Ishikawa (cell line): ENCODE measurements around the gene KRTAP10-7.

Source experiments
- EGR1 ChIP-seq: IDR thresholded peaks from 2 replicates; pipeline ENCODE4 v1.6.1; 2012
- EP300 ChIP-seq: IDR thresholded peaks from 2 replicates; pipeline ENCODE4 v1.6.1; 2012; ENCODE audit warnings: borderline replicate concordance
- FOXM1 ChIP-seq: IDR thresholded peaks from 2 replicates; pipeline ENCODE4 v1.6.1; 2012; ENCODE audit warnings: low read depth, borderline replicate concordance
- RAD21 ChIP-seq: IDR thresholded peaks from 2 replicates; pipeline ENCODE4 v1.6.1; 2012; ENCODE audit warnings: low read depth
- TEAD4 ChIP-seq: IDR thresholded peaks from 2 replicates; pipeline ENCODE4 v1.6.1; 2012
- YY1 ChIP-seq: IDR thresholded peaks from 2 replicates; pipeline ENCODE4 v1.6.1; 2012; ENCODE audit warnings: low read depth
- ZBTB7A ChIP-seq: IDR thresholded peaks from 2 replicates; pipeline ENCODE4 v1.6.1; 2012; ENCODE audit warnings: low read depth
- TF ChIP-seq, protein P1 (sequence below): IDR thresholded peaks from 2 replicates; pipeline ENCODE4 v1.6.1; 2012; ENCODE audit warnings: low read depth, mild to moderate bottlenecking
- TF ChIP-seq, protein P2 (sequence below): IDR thresholded peaks from 2 replicates; pipeline ENCODE4 v1.6.1; 2012
- TF ChIP-seq, protein P3 (sequence below): IDR thresholded peaks from 2 replicates; pipeline ENCODE4 v1.6.1; 2012

GRCh38 chr21:44569861-44570517 lies 30.4 kb upstream of the KRTAP10-7 start:
- TF ChIP-seq ZBTB7A (no peak), YY1 (no peak), EP300 (no peak), EGR1 (no peak), RAD21 (no peak), FOXM1 (no peak), TEAD4 (no peak)
- TF ChIP-seq, protein P1, sequence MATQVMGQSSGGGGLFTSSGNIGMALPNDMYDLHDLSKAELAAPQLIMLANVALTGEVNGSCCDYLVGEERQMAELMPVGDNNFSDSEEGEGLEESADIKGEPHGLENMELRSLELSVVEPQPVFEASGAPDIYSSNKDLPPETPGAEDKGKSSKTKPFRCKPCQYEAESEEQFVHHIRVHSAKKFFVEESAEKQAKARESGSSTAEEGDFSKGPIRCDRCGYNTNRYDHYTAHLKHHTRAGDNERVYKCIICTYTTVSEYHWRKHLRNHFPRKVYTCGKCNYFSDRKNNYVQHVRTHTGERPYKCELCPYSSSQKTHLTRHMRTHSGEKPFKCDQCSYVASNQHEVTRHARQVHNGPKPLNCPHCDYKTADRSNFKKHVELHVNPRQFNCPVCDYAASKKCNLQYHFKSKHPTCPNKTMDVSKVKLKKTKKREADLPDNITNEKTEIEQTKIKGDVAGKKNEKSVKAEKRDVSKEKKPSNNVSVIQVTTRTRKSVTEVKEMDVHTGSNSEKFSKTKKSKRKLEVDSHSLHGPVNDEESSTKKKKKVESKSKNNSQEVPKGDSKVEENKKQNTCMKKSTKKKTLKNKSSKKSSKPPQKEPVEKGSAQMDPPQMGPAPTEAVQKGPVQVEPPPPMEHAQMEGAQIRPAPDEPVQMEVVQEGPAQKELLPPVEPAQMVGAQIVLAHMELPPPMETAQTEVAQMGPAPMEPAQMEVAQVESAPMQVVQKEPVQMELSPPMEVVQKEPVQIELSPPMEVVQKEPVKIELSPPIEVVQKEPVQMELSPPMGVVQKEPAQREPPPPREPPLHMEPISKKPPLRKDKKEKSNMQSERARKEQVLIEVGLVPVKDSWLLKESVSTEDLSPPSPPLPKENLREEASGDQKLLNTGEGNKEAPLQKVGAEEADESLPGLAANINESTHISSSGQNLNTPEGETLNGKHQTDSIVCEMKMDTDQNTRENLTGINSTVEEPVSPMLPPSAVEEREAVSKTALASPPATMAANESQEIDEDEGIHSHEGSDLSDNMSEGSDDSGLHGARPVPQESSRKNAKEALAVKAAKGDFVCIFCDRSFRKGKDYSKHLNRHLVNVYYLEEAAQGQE = no peak
- TF ChIP-seq, protein P2, sequence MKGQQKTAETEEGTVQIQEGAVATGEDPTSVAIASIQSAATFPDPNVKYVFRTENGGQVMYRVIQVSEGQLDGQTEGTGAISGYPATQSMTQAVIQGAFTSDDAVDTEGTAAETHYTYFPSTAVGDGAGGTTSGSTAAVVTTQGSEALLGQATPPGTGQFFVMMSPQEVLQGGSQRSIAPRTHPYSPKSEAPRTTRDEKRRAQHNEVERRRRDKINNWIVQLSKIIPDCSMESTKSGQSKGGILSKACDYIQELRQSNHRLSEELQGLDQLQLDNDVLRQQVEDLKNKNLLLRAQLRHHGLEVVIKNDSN = no peak
- TF ChIP-seq, protein P3, sequence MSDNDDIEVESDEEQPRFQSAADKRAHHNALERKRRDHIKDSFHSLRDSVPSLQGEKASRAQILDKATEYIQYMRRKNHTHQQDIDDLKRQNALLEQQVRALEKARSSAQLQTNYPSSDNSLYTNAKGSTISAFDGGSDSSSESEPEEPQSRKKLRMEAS = no peak
